ENCODE data around the gene PPP3CA.

GRCh38 chr4:101329592-101329991, 17.7 kb downstream of the PPP3CA start:
- TF ChIP-seq CTCF (optimal IDR thresholded peaks at IDR 0.05 in 1 of 3, IDR thresholded peaks at IDR 0.05 in 1 of 3, conservative IDR thresholded peaks at IDR 0.05 in 1 of 3; ENCODE audit: extremely low read depth in 1 of 3, insufficient read depth in 2 of 3, low read length in 3 of 3) (no peak), EZH2 (IDR thresholded peaks at IDR 0.05; ENCODE audit: low read length) (no peak)
